IPS DF 19.7 (cell line): ENCODE measurements around the gene INPP4A.

ENCODE experiments used
- DNase-seq: peaks from one replicate; pipeline ENCODE4 v3.0.0-alpha.2; 2013; ENCODE audit warnings: low read depth, low spot score

Gene INPP4A

DNA sequence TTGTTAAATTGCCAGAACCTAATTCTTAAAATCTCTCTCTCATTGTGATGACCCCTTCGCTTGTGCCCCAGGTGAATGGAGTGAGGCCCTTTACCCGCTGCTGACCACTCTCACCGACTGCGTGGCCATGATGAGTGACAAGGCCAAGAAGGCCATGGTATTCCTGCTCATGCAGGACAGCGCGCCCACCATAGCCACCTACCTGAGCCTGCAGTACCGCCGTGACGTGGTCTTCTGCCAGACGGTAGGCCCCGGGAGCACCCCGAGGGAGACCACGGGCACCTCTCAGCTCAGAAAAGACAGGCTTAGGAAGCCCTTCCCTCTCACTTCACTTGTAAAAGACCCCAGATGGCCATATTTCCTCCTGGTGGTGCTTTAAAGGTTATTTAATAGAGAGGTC is 118.7 kb downstream of the INPP4A start:
- no peak for DNase-seq

DNA sequence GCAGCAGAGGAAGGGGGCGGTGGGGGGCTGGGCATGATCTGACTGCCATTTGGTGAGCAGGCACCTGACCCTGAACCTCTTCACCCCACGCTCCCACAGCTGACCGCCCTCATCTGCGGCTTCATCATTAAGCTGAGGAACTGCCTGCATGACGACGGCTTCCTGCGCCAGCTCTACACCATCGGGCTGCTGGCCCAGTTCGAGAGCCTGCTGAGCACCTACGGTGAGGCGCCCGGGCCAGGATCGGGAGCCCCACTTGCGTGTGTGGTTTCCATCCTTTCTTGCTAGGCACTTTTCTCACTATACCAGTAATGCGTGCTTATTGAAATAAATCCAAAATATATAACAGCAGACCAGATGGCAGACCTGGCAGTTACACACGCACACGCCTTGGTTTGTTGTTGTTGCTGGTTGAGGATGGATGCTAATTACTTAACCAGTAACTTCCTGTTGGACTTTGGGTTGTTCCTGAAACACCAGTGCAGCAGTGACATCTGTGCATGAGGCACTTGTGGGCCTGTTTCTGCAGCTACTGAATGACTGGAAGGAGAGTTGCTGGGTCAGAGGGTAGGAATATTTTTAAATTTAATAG is 120.0 kb downstream of the INPP4A start:
- DNase-seq = no peak

DNA sequence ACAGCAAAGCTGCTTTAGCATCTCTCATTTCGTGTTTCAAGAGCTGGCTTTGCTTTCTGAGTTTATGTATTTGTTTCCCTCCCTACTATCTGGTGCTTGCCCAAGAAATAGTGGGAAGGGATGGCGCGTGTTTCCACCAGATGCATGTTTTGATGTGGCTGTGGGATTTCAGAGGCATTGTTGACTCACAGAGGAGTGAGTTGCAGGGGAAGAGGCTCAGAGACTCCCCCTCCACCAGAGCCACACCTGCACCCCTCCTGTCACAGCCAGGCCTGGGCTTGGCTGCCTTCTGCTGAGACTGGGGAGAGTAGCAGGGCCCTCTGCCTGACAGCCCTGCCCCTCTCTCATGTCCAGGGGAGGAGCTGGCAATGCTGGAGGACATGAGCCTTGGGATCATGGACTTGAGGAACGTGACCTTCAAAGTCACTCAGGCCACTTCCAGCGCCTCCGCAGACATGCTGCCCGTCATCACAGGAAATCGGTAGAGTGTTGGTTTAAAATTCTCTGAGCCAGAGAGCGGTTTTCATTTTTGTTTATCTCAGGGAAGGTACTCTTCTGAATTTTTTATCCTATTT is 120.7 kb downstream of the INPP4A start:
- no peak for DNase-seq

DNA sequence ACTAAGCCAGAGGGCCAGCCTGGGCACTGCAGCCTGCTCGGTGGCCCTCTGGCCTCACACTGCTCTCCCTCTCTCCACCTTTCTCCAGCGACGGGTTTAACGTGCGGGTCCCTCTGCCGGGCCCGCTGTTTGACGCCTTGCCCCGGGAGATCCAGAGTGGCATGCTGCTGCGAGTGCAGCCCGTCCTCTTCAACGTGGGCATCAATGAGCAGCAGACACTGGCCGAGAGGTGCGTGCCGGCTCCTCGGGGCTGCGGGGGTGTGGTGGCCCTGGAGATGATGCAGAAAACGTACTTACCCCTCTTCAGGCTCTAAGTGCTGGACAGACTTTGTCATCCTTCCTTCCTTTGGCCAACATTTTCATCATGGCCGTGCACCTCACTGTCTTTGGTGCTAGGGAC is 121.3 kb downstream of the INPP4A start:
- no peak for DNase-seq

DNA sequence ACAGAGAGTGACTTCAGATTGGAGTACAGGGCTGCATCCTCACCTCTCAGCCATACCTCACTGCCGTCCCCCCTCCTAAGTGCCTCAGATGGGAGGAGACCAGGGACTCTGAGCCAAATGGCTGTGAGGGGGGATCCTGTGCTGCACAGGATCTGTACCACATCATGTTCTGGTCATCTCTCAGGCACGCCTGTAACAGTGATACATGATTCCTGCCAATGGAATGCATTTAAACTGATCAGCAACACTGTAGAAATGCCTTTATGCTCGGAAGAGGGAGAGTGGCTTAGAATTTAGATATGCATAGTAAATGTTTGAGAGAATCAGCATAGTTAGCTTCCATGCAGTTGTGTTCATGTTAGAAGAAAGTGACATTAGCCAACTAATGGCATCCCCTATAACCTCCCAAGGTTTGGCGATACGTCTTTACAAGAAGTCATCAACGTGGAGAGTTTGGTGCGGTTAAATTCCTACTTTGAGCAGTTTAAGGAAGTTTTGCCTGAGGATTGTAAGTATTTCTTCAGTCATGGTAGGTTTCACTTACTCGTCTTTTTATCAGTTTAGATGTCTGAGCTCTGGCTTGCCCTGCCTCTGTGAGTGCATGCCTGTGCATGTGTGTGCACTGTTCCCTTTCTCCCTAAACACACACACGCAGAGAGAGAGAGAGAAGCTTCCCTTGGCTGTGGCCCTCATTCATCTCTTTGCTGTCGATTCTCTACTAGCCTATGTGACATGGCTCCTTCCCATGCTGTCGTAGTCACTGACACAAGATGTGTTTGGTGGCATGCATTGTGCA is 123.7 kb downstream of the INPP4A start:
- no peak for DNase-seq

DNA sequence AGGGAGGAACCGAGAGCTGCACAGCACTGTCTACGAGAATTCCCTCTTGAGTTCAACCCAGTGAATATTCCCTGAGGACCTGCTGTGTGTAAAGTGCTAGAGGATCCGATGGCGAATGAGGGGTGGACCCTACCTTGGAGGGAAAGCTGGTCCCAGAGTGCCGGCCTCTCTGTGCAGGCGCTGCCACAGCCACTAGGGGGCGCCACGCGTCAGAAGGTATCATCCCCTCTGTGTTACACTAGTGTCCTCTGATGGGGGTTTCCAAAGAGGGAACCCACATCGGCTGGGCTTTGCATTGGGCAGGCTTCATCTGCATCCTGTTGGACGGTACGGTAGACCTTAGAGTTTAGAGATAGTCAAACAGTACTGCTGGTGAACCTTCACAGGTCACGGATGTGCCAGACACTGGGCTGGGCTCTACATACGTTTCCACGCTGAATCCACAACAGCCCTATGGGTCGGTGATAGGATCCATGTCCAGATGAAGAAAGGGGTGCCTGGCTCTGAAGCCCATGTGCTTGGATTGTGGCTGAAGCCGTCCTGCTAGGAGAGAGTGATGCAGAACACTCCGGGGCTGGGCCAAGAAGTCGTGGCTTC is 124.6 kb downstream of the INPP4A start:
- DNase-seq = no peak

DNA sequence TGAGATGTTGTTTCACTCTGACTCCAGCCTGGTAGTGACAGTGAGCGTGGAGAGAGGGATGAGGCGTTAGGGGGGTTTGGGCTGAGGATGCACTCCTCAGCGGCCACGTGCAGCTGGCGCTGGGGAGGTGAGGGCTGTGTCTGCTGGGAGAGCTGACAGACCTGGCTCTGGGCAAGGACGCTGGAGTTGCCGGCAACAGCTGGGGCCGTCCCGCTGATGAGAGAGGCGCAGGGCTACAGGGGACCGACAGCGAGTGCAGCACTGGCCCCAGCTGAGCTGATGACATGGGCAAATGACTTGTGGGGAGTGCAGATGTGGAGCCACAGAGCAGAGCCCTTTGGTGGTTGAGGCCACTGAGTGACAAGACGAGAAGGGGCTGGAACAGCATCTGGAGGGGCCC is 125.3 kb downstream of the INPP4A start:
- DNase-seq = no peak

DNA sequence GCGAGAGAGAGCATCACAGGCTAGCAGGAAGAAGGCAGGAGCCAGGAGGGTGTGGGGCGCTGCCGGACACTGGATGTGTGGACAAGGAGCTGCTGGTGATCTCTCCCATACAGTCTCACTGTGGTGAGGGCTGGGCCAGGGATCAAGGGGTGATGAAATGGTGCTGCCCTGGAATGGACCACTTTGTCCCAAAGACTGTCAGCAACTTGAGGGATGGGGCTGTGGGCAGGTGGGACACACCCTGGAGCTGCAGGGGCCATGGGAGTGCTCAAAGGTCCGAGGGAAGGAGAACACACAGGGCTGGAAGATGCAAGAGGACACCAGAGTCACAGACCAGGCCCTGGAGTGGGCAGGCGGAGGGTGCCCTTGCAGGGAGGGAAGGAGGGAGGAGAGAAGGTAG is 125.7 kb downstream of the INPP4A start:
- DNase-seq = no peak

DNA sequence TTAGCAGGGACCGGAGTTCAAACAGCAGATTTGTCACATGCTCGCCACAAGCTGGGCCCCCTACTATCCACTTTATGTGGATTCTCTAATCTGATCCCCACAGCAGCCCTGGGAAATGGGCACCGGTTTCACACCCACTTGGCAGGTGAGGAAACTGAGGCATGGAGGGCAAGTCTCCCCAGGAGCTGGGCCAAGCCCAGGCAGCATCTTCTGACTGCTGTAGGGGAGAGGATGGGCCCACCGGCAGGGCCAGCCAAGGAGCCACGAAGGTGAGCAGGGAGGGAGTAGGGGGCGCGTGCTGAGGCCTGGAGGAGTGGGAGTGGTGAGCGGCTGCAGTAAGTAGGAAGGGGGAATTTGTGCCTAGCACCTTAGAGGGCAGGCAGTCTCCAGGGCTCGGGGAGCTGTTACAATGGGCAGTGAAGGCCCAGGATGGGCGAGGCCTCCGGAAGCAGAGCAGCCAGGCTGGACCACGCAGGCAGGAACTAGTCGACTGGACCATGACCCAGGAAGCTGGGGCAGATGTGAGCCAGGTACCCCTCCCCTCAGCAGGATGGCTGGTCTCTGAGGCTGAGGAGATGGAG is 126.6 kb downstream of the INPP4A start:
- no peak for DNase-seq

DNA sequence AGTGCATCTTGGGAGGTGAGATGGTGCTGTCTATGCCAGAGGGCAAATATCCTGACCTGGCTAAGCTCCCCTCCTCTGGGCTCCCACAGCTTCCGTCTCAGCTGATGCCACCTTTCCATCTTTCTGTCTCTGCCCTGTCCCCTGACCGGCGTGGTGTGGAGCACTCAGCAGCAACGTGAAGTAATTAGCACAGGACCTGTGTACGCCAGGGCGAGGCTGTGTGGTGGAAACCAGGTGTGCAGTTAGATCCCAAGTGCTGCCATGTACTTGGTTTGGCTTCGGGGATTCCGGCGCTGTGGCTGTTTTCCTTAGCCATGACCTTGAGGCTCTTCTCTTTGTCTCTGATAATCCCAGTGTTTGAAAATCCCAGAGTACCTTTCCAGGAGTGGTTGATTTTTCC is 127.1 kb downstream of the INPP4A start:
- DNase-seq = no peak

DNA sequence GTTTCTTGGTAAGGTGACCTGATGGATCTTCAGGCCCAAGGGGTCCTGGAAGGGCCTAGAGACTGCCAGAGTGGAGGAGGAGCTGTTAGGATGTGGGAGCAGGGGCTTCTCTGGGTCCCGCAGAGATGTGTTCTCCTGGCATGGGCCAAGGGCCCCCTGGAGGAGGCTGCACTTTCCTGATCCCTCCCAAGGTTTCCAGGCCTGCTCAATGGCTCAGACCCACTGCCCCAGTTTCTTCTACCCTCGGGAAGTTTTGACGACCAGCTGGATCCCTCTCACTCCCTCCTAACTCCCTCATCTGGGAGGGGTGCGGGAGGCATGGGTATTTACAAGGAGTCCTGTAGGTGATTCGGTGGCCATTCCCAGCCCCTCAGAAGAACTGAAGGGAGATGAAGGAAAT is 127.6 kb downstream of the INPP4A start:
- no peak for DNase-seq

DNA sequence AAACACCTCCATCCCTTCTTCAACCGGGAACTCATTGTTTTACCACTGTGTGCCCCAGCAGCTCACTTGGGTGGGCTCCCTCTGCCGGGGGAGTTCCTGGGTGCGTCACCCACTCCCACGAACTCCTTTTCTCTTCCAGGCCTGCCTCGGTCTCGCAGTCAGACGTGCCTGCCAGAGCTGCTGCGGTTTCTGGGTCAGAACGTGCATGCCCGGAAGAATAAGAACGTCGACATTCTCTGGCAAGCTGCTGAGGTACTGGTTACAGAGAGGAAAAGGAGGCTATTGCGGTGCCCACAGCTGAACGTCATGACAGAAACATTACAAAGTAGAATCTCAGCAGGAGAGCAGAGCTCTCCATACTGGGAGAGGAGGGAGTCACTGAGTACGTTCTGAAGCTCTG is 128.0 kb downstream of the INPP4A start:
- no peak for DNase-seq

DNA sequence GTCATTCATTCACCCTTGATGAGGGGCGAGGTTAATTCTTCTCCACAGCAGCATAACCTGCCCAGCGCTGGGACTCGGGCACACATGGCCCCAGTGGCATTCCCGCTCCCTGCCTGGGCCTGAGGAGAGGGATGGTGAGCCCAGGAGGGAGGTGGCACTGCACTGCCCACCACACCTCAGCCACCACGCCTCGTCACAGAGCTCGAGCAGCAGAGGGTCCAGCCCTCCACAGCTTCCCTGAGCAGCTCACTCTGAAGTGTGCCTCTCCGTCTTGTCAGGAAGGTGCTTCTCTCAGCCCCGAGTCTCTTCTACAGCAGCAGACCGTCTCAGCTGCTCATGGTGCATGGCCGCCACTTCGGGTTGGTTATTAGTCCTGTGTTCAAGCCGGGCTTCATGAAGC is 128.8 kb downstream of the INPP4A start:
- DNase-seq = no peak

DNA sequence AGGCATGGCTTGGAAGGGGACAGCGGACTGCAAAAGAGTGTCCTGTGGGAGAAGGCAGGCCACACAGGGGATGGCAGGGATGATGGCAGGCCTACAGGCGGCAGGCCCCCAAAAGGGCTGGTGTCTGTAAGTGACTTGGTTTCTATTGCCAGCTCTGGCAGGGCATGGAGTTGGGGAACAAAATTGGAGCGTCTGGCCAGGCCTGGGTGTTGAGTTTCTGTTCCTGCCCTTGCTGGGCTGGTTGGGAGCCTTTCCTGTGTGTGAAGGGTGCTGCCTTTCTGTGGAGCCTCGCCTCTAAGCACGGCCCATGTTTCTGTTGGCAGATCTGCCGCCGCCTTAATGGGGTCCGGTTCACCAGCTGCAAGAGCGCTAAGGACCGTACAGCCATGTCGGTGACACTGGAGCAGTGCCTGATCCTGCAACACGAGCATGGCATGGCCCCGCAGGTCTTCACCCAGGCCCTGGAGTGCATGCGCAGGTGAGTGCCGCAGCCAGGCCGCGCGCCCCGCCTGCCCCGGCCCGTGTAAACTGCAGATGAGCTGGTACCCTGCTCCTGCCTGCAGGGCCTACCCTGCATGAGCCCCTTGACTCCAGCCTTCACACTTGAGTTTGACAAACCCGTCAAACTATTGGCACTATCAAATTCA is 132.1 kb downstream of the INPP4A start:
- no peak for DNase-seq

DNA sequence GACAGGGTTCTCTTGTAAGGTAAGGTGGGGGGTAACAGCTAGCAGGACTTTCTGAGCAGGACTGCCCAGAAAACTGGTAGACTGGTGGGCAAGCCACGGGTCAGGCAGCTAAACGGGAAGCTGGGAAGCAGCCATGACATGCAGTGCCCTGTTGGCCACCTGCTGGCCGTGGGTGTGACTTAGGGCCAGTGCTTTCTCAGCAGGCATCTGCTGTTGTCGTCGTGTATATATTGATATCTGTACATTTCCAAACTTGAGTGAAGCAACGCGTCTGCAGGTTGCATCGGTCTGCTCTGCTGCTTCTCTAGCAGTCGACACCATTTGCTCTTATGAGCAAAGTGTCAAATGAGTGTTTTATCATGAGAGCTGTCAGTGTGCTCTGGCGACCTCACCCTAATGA is 132.7 kb downstream of the INPP4A start:
- no peak for DNase-seq

DNA sequence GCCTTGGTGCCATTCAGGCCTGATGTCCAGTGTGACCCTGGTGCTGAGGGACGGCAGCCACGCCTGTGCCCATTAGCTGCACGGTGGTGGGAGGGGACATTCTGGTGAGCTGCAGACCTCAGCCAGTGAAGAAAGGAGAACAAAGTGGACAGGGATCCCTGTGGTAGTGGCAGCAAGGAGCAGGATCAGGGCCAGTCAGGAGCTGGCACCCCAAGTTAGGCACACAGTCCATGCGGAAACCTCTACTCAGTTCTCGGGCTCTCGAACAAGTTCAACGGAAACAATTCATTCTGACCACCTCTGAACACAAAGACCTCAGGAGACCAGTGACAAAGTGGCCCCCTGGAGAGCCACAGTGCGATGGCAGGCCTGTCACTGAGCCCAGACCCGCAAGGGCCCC is 133.6 kb downstream of the INPP4A start:
- no peak for DNase-seq

DNA sequence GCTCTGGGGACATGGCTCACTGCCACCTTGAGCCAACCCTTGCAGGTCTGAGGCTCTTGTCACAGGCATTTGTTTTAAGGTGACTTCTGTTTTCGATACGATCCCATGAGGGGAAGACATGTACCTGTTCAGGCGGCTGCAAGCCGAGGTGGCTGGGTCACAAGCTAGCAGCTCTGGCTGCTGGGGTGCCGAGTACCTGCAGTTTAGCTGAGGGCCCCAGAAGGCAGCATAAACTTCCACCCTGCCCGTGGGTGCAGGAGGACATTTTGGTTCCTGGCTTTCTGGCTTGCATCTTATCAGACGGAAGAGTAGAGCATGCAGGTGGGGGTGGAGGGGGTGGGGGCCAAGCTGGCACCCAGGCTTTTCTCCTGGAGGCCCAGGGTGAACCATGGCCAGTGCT is 135.3 kb downstream of the INPP4A start:
- DNase-seq = no peak

DNA sequence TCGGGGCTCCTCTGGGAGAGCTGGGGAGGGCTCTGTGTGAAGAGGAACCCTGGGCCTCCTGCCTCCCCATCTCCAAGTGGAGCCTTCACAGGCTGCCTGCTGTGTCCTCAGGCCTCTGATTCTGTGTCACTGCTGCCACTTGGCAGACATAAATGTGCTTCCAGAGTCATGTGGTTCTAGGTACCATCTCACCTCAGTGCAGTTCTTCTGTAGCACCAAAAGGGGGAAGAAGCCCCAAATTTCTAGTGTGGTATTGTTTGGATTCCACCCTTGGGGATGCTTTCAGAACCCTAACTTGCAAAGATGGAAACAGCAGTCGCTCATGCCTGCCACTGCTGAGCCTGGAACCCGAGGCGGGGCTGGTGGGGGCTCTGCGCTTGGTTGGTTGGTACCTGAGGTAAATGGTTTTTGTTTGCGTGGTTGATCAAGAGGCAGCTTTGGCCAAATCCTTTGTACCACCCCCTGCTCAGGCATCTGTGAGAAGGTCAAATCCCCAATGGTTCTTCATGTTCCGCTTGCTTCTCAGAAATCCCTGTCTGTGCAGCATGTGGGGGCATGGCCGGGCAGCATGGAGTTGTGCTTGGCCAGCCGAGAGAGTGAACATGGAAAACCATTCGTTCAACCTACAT is 136.1 kb downstream of the INPP4A start:
- no peak for DNase-seq

DNA sequence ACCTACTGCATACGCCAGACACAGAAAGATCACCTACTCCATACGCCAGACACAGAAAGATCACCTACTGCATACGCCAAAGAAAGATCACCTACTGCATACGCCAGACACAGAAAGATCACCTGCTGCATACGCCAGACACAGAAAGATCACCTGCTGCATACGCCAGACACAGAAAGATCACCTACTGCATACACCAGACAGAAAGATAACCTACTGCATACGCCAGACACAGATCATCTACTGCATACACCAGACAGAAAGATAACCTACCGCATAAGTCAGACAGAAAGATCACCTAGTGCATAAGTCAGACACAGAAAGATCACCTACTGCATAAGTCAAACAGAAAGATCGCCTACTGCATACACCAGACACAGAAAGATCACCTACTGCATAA is 137.9 kb downstream of the INPP4A start:
- no peak for DNase-seq

DNA sequence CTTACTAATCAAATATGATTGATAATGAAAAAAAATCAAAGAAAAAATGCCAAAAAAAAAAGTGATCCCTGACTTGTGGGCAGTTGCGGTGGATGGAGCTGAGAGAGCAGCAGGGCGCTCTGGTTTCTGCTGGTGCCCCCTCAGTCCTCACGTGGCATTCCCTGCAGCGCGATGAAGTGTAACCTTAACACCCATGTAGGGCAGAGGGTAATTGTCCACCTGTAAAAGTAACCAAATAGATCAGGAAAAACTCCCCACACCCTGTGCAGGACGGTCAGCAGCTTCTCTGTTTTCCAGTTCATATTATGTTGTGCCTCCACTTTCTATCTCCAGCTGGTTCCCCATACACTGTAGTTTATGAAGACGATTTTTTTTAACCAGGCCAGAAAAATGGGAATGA is 138.6 kb downstream of the INPP4A start:
- no peak for DNase-seq

DNA sequence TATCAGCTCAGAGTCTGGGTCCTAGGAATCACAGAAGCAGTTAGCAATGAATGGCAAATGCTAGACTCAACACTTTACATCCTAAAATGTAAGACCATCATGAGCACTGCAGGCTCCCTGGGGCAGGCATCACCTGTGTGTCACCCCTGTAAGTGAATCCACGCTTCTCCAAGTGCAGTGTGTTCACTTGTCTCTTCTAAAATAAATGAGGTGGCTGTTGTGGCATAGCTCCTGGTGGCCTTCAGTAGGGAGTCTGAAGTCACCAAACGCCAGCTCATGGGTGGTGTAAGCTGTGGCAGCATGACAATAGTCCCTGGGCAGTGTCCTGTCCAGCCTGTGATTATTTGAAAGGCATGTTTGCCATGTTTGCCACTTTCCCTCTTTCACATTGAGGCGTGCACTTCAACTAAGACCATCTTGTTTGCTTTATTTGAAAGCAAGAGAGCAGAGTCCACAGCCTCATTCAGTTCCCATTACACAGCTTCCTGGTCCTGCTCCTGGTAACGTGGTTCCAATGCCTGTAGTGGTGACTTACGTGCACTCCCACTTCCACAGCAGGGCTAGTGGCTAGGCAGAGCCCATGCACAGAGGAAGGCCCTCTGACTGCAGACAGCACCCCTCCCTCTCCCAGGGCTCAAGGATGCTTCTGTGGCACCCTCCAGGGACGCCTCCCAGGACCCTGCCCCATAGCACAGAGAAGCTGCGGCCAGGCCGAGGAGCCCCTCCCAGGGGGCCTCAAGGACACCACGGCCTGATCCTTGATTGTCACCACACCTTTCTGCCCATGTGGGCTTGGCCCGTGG is 139.4 kb downstream of the INPP4A start:
- no peak for DNase-seq
